Sigmoid colon (tissue), 3 donors: ENCODE results near the gene AMH.

Source experiments
- CTCF ChIP-seq, 4 experiments: fragments of 450-650 bp in 3 of 4; fragments of 200-600 bp in 1 of 4; IDR thresholded peaks; one replicate each; pipeline ENCODE4 v1.5.1; 2016 to 2019; ENCODE audit warnings: antibody characterized with exemption in 4 of 4, mild to moderate bottlenecking in 3 of 4, moderate library complexity in 2 of 4
- POLR2A ChIP-seq, 2 donors: fragments of 450-650 bp; IDR thresholded peaks; one replicate each; pipeline ENCODE4 v1.6.1; 2016; ENCODE audit warnings: antibody characterized with exemption in 2 of 2, mild to moderate bottlenecking in 2 of 2, moderate library complexity in 2 of 2

- TF ChIP-seq CTCF (IDR thresholded peaks at IDR 0.05) (no peak), POLR2A (IDR thresholded peaks at IDR 0.05) (no peak)
Observed at GRCh38 chr19:2246014-2246620, 3.0 kb upstream of the AMH start.
